PC-3 (cell line): Measurements from ENCODE around the gene MYLK3. TPM values are rescaled to one million over a fixed set of nuclear protein-coding genes. Genes with fewer than 3 reads are reported as not detected.

ENCODE experiments used
- ATAC-seq: fragments of 200-7000 bp; cut with Tn5 transposase; 2 replicates; pipeline ENCODE4 v1.9.1; 2020; ENCODE audit warnings: mild to moderate bottlenecking, moderate library complexity
- BruUV-seq: library from RNA; stranded (reverse); fragments of 400-500 nt; replicated peaks from 2 replicates; lab custom pipeline; 2021; lab: Mats Ljungman, UMichigan
- CTCF ChIA-PET: fragments of 300-600 bp; sonication (Branson Sonifier 250); formaldehyde crosslinking; loops from one replicate; lab custom pipeline; 2022; ENCODE audit warnings: antibody characterized with exemption; lab: Charles Lee
- POLR2A ChIA-PET: fragments of 300-600 bp; sonication (Branson Sonifier 250); formaldehyde crosslinking; loops from one replicate; lab custom pipeline; 2022; ENCODE audit warnings: antibody characterized with exemption; ENCODE audit not compliant: unreplicated experiment; lab: Charles Lee
- DNase-seq: peaks from one replicate; pipeline ENCODE4 v3.0.0-alpha.2; 2015
- H2AFZ ChIP-seq: fragments of 300-600 bp; sonication (generic); 2 replicates; pipeline ENCODE4 v1.6.0; 2016; ENCODE audit warnings: antibody characterized with exemption, low read length
- H3F3A ChIP-seq: fragments of 300-600 bp; sonication (generic); one replicate; pipeline ENCODE4 v1.6.0; 2017; ENCODE audit warnings: antibody characterized with exemption, low read length, control low read depth, mild to moderate bottlenecking; ENCODE audit not compliant: unreplicated experiment
- H3K27ac ChIP-seq: fragments of 300-600 bp; sonication (generic); 2 replicates; pipeline ENCODE4 v1.5.1; 2016; ENCODE audit warnings: mild to moderate bottlenecking, low read length
- H3K27me3 ChIP-seq: fragments of 300-600 bp; sonication (generic); 2 replicates; pipeline ENCODE4 v1.6.1; 2016; ENCODE audit warnings: low read length, mixed read lengths
- H3K36me3 ChIP-seq: fragments of 300-600 bp; sonication (generic); 2 replicates; pipeline ENCODE4 v1.6.1; 2016; ENCODE audit warnings: low read depth, mixed run types, low read length, mixed read lengths
- H3K4me1 ChIP-seq: fragments of 300-600 bp; sonication (generic); 2 replicates; pipeline ENCODE4 v1.5.1; 2016; ENCODE audit warnings: low read length; ENCODE audit not compliant: insufficient read depth
- H3K4me2 ChIP-seq: fragments of 300-600 bp; sonication (generic); 2 replicates; pipeline ENCODE4 v1.6.0; 2016; ENCODE audit warnings: low read length
- H3K4me3 ChIP-seq: fragments of 300-600 bp; sonication (generic); 2 replicates; pipeline ENCODE4 v1.5.1; 2016; ENCODE audit warnings: mild to moderate bottlenecking, low read length, mixed read lengths
- H3K79me2 ChIP-seq: fragments of 300-600 bp; sonication (generic); 2 replicates; pipeline ENCODE4 v1.6.1; 2017; ENCODE audit warnings: low read length, mixed read lengths
- H3K9ac ChIP-seq: fragments of 300-600 bp; sonication (generic); 2 replicates; pipeline ENCODE4 v1.6.0; 2016; ENCODE audit warnings: mild to moderate bottlenecking, low read length
- H3K9me2 ChIP-seq: fragments of 300-600 bp; sonication (generic); replicated peaks from 2 replicates; pipeline ENCODE4 v1.6.1; 2016; ENCODE audit warnings: mixed run types, low read length, mixed read lengths
- H3K9me3 ChIP-seq: fragments of 300-600 bp; sonication (generic); 2 replicates; pipeline ENCODE4 v1.6.1; 2016; ENCODE audit warnings: low read length, mixed read lengths
- H4K20me1 ChIP-seq: fragments of 300-600 bp; sonication (generic); 2 replicates; pipeline ENCODE4 v1.6.1; 2016; ENCODE audit warnings: low read length, mixed read lengths
- CTCF ChIP-seq: fragments of 300-600 bp; sonication (generic); conservative IDR thresholded peaks from 2 replicates; pipeline ENCODE4 v1.5.1; 2017; ENCODE audit warnings: antibody characterized with exemption, low read depth, mild to moderate bottlenecking, low read length
- EZH2 ChIP-seq: fragments of 300-600 bp; sonication (generic); IDR thresholded peaks from one replicate; pipeline ENCODE4 v1.6.1; 2017; ENCODE audit warnings: antibody characterized with exemption, mild to moderate bottlenecking, low read length; ENCODE audit not compliant: unreplicated experiment
- EZH2phosphoT487 ChIP-seq: fragments of 300-600 bp; sonication (generic); IDR thresholded peaks from 2 replicates; pipeline ENCODE4 v1.6.1; 2018; ENCODE audit warnings: mild to moderate bottlenecking, antibody characterized with exemption, low read length, borderline replicate concordance
- intact Hi-C: fragments of 100-400 bp; cut with micrococcal nuclease; formaldehyde crosslinking; loops from 2 replicates; pipeline ENCODE4 v1.9.0; 2023
- total RNA-seq: library from RNA; depleted of rRNA; stranded (reverse); fragments of >200 nt; gene quantifications from 2 replicates; pipeline ENCODE4 v1.2.3, GENCODE V29; 2014

The MYLK3 gene
- total RNA-seq, 1 experiment from 2014 or later = under 0.01 TPM

- H3K4me2 ChIP-seq = no peak overlapping the region
- H3K4me3 ChIP-seq = no peak overlapping the region
- no peaks in the 10 kb centered on the region for H3K36me3 ChIP-seq
- no peaks in the 10 kb centered on the region for H3K79me2 ChIP-seq
- ChIA-PET CTCF (no interaction called here), POLR2A (no interaction called here)
- no peaks in the 10 kb centered on the region for H3K9me2 ChIP-seq
- no peak overlapping the region for H2AFZ ChIP-seq
- H4K20me1 ChIP-seq = no peaks in the 10 kb centered on the region
- no peak for DNase-seq
- H3K9ac ChIP-seq = no peak overlapping the region
- H3K27me3 ChIP-seq = no peaks in the 10 kb centered on the region
- no peaks in the 10 kb centered on the region for H3K9me3 ChIP-seq
- no peaks in the 10 kb centered on the region for H3K4me1 ChIP-seq
- no TSS peak for BruUV-seq
- H3F3A ChIP-seq = no peaks in the 10 kb centered on the region
- no peak overlapping the region for H3K27ac ChIP-seq
- TF ChIP-seq CTCF (no peak), EZH2phosphoT487 (no peak), EZH2 (no peak)
- intact Hi-C loops = no loop called here
- no peak for ATAC-seq
These were observed 20.5 kb downstream of the MYLK3 start for GRCh38 chr16:46727630-46728029.

- ChIA-PET POLR2A (no interaction called here), CTCF (no interaction called here)
- H3K4me1 ChIP-seq = no peaks in the 10 kb centered on the region
- H3K36me3 ChIP-seq = no peaks in the 10 kb centered on the region
- no peak overlapping the region for H3K27ac ChIP-seq
- ATAC-seq (no peak), DNase-seq (no peak)
- no peak overlapping the region for H3K4me3 ChIP-seq
- H3K4me2 ChIP-seq = no peak overlapping the region
- intact Hi-C loops = no loop called here
- H3F3A ChIP-seq = no peaks in the 10 kb centered on the region
- H3K9me2 ChIP-seq = no peaks in the 10 kb centered on the region
- no peak overlapping the region for H3K9ac ChIP-seq
- no peaks in the 10 kb centered on the region for H3K9me3 ChIP-seq
- no TSS peak for BruUV-seq
- no peaks in the 10 kb centered on the region for H4K20me1 ChIP-seq
- no peak overlapping the region for H2AFZ ChIP-seq
- H3K27me3 ChIP-seq = no peaks in the 10 kb centered on the region
- no peaks in the 10 kb centered on the region for H3K79me2 ChIP-seq
- TF ChIP-seq CTCF (no peak), EZH2 (no peak), EZH2phosphoT487 (no peak)
These were observed 21.0 kb downstream of the MYLK3 start for GRCh38 chr16:46727184-46727583.

- ChIA-PET CTCF (no interaction called here), POLR2A (no interaction called here)
- no peak overlapping the region for H3K9ac ChIP-seq
- H3K27ac ChIP-seq = no peak overlapping the region
- no peaks in the 10 kb centered on the region for H3F3A ChIP-seq
- DNase-seq (no peak), ATAC-seq (no peak)
- no peaks in the 10 kb centered on the region for H4K20me1 ChIP-seq
- no peak overlapping the region for H2AFZ ChIP-seq
- H3K27me3 ChIP-seq = no peaks in the 10 kb centered on the region
- BruUV-seq = no TSS peak
- no peaks in the 10 kb centered on the region for H3K4me1 ChIP-seq
- TF ChIP-seq EZH2phosphoT487 (no peak), CTCF (no peak), EZH2 (no peak)
- no peaks in the 10 kb centered on the region for H3K79me2 ChIP-seq
- H3K9me2 ChIP-seq = no peaks in the 10 kb centered on the region
- intact Hi-C loops = no loop called here
- no peaks in the 10 kb centered on the region for H3K36me3 ChIP-seq
- H3K4me2 ChIP-seq = no peak overlapping the region
- H3K4me3 ChIP-seq = no peak overlapping the region
- no peaks in the 10 kb centered on the region for H3K9me3 ChIP-seq
These were observed 26.3 kb downstream of the MYLK3 start for GRCh38 chr16:46721885-46722284.
